Activated T-cell treated with anti-CD3 and anti-CD28 coated beads for 1 hour (primary cell): ENCODE data around the gene ACSM5.
"Not testable (repeated sequence)": the region's sequence is repeated elsewhere in the genome, so short reads cannot be mapped to it uniquely, and the experiment has no call there.

Experiments
- DNase-seq: peaks from one replicate; pipeline ENCODE4 v3.0.0-alpha.2; 2020; ENCODE audit warnings: low read depth

ACSM5 gene

DNA sequence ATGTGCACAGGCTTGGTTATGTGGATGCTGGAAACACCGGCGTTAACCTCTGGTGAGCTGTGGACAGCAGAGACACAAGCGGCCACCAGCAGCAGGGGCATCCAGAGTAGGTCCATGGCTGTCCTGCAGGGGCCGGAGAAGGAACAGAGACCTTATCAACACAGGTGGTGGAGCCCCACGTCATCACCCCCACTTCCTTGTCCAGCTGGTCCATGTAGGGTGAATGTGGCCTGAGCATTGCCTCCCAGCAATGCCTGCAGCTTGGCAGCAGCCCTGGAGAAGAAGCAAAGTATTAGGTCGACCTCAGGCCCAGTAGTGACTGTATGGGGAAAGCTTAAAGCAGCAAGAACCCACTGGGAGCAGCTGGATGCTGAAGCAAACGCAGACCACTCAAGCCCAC, 10.1 kb upstream of the ACSM5 start:
- DNase-seq: no peak

DNA sequence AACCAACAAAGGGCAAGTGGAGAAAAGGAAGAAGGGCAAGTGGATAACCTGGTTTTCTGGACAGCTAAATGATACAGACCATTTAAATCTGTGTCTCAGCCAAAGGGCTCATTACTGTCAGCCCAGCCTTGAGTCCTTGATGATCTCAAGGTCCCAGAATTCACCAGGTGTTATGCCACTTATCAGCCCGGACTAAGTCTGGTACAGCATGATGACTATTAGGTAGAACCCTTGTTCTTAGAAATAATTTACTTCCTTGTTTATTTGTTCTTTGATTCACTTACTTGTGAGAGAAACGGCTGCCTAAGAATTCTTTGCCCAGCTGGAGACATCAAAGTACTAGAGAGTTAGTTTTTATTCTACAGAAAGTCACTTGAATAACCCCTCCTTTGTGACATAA, 8.3 kb upstream of the ACSM5 start:
- DNase-seq: no peak

DNA sequence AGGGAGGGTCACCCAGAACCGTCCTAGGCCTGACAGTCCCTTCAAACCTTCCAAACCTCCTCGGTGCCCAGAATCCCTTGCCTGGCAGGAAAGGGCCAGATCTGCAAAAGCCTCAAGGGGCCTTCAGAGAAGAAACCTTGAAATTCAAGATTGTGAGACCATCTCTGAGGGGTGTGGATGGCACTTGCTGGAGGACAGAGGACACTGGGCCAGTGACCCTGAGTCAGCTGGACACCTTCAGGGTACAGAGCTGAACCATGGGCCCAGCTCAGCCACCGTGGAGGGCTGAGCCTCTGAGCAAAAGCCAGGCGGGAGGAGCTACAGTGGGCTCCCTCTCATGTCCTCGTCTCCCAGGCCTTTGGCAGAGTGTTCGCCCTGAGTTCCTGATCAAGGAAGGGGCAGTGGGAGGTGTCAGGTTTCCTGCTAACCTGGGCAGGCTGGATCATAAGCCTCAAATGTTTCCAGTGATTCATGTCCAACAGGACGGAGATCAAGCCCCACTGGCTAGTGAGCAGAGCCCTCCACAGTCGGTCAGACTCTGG, 7.8 kb upstream of the ACSM5 start:
- no peak for DNase-seq

DNA sequence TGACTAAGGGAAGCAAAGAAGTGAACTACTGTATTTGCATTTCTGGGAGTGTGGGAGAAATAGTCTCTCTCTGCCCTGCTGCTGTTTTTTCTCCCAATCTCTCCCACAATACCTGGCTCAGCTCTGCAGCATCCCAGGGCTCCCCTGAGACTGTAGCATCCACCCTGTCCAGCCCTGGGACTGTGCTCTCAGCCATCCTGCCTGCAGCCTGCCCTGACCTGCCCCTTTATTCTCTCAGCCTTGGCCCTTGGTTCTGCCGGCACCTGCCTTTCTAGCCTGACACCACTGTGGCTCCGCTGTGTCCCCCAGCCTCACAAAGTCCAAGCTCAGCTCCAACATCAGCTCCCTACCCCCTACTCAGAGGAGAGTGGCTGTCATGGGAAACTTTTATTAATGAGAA, 6.7 kb upstream of the ACSM5 start:
- DNase-seq: no peak

DNA sequence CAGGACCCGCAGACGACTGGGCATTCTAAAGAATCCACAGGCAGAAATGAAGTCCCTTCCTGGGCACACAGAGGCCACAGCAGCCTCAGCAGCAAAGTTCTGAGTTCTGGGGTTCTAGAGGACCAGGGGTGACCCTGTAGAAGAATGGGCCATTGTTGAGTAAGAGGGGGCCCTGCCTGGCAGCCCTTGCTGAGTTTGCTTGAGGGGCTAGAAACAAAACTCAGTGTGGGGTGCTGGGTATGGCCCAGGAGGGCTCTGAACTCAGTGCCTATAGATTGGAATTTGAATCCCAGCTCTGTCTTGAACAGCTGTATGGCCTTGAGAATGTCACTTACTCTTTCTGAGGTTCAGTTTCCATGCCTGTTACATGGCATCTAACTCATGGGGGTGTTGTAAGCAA, 4.7 kb upstream of the ACSM5 start, which contains the start of gene PDILT:
PDILT (minus strand) TSS at position 101 of the 400 bp plus-strand sequence. CDS start 5,437 bp downstream, outside the sequence.
- no peak for DNase-seq

DNA sequence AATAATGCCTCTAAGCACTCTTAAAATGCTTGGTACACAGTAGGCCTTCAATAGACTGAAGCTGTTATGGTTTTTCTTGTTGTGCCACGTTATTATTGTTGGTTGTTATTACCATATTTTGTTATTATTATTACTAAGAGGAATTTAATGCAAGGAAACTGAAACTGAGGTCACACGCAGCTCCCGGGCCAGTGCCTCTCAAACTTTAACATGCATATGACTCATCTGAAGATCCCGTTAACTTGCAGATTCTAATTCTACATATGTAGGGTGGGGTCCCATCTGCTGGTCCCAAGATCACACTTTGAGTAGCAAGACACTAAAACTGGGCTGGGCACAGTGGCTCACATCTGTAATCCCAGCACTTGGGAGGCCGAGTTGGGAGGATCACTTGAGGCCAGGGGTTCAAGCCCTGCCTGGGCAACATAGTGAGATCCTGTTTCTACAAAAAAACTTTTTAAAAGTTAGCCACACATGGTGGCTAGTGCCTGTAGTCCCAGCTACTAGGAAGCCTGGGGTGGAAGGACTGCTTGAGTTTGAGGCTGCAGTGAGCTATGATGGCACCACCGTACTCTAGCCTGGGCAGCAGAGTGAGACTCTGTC, 888 bp downstream of the ACSM5 start:
- DNase-seq: no peak

DNA sequence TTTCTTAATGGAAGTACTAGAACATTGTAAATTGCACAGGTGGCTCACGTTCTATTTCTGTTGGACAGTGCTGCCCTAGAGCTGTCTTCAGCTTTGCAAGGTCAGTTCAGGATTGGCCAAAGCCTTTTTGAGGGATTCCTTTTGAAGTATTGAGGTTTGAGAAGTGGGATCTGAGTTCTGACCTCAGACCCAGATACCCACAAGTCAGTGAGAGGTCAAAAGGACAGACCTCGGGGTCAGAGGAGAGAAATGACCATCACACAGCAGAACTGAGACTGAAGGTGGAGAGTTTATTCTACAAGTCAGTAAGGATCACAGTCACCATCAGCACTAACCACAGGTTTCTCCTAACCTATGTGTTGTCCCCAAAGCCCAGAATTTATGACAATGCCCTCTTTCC, 1.7 kb downstream of the ACSM5 start:
- no peak for DNase-seq

DNA sequence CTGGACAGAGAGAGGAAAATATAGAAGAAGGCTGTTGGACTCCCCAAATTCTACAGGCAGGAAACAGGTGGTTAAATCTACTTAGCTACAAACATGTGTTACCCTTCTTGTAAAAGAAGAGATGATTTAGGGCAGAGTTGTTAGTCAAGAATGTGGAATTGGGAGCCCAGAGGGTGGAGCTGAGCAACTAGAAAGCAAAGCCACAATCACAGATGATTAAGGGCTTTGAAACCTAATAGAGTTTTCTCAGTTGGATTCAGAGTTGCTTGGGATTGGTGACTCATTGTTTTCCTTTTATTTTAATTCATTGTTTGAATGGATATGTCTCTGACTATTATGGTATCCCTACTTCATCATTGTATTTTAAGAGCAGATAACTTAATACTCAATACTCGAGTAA, 6.2 kb downstream of the ACSM5 start:
- no peak for DNase-seq

DNA sequence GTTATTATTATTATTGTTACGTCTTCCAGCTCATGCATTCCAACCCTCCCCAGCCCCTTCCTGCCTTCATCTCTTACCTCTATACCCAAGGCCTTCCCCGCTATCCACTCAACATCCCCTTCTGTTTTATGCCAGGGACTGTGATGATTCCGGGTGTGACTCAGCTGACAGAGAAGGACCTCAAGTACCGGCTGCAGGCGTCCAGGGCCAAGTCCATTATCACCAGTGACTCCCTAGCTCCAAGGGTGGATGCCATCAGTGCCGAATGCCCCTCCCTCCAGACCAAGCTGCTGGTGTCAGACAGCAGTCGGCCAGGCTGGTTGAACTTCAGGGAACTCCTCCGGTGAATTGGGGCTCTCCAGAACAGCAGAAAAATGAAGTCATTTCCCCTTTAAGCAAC, 9.8 kb downstream of the ACSM5 start:
- not testable (repeated sequence) for DNase-seq

DNA sequence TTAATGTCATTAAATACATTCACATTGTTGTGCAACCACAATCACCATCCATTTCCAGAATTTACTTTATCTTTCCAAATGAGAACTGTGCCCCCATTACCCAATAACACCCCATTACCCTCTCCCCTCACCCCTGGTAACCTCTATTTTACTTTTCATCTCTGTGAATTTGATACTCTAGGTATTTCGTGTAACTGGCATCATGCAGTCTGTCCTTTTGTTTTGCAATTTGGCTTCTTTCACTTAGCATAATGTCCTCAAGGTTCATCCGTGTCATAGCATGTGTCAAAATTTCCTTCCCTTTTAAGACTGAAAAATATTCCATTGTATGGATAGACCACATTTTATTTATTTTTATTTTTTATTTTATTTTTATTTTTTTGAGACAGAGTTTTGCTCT, 12.4 kb downstream of the ACSM5 start:
- DNase-seq: not testable (repeated sequence)

DNA sequence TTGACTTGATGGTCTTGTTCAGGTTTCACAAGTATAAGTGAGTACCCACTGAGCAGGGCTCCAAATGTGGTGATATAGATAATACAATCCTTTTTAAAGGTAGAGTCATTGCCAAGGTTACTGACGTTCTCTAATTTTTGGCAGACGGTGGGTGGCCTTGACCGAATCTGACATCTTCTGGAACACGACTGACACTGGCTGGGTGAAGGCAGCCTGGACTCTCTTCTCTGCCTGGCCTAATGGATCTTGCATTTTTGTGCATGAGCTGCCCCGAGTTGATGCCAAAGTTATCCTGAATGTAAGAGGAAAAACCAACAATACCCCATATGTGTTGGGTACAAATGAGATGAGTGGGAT, 14.4 kb downstream of the ACSM5 start:
- not testable (repeated sequence) for DNase-seq

DNA sequence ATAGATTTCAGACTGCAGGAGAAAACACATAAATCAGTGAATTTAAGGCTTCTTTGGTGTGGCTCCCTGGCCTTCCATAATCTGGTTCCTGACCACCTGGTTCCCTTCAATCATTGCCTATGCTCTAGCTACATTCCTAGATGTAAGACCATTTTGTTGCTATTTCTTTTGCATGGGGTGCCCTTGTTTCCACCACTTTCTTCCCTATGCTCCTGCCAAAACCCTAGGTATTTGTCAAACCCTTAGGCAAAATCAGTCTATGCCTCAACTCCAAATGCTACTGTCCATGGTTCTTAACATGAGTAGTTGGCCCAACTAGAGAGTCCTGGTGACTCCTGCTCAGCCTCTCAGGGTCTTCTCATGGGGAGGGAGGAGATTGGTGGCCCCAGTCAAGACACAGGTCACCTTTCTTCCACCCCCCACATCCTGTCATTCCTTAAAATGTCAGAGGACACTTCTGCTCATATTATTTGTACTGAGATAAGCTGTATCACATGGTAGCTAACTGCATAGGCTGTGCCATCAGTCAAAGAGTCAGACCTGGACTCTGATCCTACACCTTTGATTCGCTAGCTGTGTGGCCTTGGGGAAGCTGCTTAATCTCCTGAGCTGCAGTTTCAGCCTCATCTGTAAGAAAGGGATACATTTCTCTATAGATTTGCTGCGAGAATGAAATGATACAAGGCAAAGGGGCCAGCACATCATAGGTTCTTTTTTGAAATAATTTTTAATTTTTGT, 15.0 kb downstream of the ACSM5 start:
- no peak for DNase-seq

DNA sequence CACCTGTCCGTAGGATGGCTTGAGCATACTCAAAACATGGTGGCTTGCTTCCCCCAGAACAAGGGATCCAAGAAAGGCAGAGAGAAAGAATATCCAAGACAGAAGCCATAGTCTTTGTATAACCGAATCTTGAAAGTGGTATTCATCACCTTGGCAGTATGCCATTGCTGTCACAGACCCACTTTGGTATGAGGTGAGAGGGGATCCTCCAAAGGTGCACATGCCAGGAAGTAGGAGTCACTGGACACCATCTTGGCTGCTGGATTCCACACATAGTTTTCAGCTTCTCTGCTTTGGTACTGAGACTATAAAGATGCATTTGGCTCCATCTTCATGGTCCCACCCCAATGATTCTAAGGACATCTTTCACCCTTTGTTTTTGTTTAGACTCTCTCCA, 18.1 kb downstream of the ACSM5 start:
- not testable (repeated sequence) for DNase-seq

DNA sequence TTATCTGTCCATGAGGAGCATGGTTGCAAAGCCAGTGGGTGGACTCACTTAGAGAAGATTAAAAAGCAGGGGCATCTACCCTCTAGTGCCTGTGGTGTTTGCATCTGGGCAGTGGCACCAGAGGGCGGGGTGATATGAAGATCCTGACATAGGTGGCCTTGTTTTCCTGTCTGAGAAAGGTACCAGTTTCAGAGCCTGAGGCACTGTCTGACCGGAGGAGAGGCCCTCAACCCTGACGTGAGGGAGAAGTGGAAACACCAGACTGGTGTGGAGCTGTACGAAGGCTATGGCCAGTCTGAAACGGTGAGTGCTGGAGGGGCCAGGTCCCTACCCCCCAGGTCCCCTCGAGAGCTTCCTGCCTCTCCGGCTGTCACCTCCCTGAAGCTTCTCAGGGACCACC, 20.2 kb downstream of the ACSM5 start:
- not testable (repeated sequence) for DNase-seq

DNA sequence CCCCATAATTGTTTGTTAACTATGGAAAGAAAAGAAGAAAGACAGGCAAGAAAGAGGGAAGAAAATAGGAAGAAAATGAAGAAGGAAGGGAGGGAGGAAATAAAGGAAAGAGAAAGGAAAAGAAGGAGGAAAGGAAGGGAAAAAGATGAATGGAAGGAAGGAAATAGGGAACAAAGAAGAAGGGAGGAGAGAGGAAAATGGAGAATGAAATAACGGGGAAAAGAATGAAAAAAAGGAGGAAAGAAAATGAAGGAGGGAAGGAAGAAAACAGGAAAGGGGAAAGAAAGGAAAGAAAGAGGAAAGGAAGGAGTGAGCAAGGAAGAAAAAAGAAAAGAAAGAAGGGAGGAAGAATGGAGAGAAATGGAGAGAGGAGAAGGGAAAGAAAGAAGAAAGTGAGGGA, 21.1 kb downstream of the ACSM5 start:
- not testable (repeated sequence) for DNase-seq

DNA sequence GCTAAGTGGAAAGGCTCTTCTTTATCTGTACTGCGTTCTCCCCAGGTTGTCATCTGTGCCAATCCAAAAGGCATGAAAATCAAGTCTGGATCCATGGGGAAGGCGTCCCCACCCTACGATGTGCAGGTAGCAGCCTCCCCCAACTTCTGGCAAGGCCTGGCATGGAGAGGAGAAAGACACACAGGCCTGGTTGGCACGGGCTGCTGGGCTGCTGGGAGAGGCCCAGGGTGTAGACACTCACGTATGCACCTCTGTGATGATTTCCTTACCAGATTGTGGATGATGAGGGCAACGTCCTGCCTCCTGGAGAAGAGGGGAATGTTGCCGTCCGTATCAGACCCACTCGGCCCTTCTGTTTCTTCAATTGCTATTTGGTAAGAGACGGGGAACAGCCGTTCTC, 21.6 kb downstream of the ACSM5 start:
- no peak for DNase-seq

DNA sequence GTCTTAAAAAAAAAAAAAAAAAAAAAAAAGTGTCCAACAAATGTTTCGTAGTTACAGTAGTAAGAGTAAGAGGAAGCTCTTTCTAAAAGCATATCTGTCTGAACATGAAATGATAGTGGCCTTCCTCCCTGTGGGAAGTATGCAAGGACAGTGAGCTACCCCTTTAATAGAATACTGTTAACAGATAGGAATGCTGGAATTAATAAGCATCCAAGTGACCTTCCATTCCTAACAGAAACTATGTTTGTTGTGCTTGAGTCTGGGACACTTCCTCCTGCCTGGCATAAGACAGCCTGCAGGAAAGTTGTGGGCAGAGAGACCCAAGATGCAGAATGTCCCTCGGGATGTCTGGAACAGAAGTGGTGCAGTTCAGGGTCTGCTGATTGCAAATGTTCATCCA, 29.6 kb downstream of the ACSM5 start:
- not testable (repeated sequence) for DNase-seq

DNA sequence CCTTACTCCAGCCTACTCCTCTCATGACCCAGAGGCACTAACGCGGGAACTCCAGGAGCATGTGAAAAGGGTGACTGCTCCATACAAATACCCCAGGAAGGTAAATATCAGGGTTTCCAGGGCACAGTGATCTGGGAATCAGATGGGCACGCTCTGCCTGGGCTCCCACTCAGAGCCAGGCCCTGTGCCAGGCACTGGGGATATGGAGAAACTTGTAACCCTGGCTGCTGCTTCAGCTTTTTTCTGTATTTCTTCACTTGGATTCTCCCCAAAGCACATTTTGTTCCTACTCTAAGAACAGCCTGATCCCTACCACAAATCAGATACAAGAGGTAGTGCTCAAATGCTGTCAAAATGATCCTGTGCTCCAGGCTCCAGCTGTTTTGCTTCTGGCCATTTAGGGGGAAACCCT, 30.5 kb downstream of the ACSM5 start:
- not testable (repeated sequence) for DNase-seq

DNA sequence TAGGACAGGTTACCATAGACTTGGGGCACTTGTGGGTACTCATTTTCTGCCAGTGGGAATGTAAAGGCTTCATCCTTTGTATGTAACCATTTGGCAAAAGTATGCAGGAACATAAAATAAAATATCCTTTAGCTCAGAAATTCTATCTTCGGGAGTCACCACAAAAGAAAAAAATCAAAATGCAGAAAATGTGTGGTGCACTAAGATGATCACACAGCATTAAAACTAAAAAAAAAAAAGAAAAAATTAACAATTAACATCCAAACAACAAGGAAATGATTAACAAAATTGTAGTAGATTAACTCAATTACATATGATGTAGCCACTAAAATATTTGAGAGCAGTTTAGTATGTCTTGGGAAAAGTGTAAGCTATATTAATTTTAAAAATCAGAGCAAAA, 31.4 kb downstream of the ACSM5 start:
- DNase-seq: not testable (repeated sequence)

DNA sequence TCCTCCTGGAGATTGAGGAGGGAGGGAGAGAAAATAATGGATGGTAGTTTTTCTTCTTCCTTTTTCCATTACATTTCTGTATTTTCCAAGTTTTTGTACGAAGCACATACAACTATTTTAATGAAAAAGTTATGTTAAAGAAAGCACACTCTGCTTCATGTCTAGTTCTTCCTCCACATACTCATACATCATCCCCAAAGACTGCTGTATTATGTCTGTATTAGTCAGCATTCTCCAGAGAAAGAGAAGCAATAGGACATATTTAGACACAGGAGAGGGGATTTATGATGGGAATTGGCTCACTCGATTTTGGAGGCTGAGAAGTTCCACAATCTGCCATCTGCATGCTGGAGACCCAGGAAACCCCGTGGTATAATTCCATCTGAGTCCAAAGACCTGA, 31.9 kb downstream of the ACSM5 start:
- DNase-seq: no peak

DNA sequence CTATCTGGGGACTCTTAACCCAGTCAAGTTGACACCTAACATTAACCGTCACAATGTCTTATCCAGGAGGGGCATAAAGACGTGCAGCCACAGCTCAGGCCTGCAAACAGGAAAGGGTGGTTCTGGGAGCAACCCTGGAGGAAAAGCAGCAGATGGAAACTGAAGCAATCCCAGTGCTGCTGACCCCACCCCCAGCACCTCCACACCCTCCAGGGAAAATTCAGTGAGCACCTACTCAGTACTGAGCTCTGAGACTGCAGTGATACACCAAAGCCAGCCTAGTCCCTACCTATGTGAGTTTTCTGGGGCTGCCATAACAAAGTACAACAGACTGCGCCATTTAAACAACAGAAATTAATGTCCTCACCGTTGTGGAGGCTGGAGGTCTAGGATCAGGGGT, 32.5 kb downstream of the ACSM5 start:
- not testable (repeated sequence) for DNase-seq

DNA sequence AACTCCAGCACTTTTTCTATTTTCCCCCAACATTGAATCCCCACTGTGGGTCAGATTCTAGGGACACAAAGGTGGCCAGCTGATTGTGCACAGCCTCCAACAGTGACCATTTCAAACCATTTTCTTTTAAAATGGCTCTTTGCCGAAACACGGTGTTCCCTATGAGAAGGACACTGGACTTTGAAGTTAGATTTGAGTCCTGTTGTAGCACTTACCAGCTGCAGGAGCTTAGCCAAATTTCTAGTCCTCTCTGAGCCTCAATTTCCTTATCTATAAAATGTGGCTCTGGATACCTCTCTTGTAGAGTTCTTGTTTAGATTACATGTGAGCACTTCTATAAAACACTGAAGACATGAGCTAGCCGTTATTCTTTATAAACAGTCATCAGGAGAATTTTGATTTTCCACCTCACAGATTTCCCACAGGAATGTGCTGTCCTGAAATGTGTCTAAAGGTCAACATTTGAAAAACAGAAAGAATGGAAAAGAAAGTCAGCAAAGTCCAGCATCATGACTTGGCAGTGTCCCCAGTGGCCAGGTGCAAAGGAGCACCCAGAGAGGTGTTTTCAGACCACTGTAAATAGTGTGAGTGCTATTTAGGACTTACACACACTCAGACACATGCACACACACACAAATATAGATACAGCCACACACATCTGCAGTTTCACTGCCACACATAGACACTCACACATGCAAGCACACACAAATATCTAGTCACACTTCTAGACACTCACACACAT, 37.5 kb downstream of the ACSM5 start:
- not testable (repeated sequence) for DNase-seq

DNA sequence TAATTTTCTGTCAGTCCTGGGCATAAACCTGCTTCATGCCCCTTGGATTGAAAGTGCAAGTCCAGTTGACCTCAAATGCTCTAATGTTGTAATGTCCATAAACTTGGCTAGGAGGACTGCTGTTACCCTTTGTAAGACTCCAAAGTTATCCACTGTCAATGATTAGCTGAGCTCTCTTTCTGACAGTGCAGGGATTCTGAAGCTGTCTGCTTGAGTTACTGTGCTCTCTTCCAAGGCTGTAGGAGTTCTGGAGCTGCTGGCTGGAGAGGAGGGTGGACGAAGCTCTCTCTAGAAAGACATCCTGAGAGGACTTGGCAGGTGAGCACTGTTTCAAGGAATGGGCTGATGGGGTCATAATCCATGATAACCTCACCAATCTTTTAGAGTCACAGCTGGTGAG, 42.0 kb downstream of the ACSM5 start, which contains the start of gene ACSM2A:
ACSM2A (plus strand) TSS at position 158 of the 400 bp plus-strand sequence. CDS start 8,594 bp downstream, outside the sequence.
- not testable (repeated sequence) for DNase-seq
